IMR-90 (cell line): ENCODE measurements around the gene ZC3H7B. TPM values are rescaled to one million over a fixed set of nuclear protein-coding genes. Genes with fewer than 3 reads are reported as not detected.

ENCODE experiments used
- ATAC-seq: fragments of 200-7000 bp; cut with Tn5 transposase; 2 replicates; pipeline ENCODE4 v1.9.1; 2020; ENCODE audit warnings: low read depth, mild to moderate bottlenecking, moderate library complexity
- BruUV-seq: library from RNA; stranded (reverse); fragments of 400-500 nt; replicated peaks from 2 replicates; lab custom pipeline; 2021; lab: Mats Ljungman, UMichigan
- CTCF ChIA-PET: fragments of 300-600 bp; formaldehyde crosslinking; extraction: SDS; loops from one replicate; lab custom pipeline; 2021; ENCODE audit warnings: antibody characterized with exemption; lab: Yijun Ruan, JAX
- POLR2A ChIA-PET: fragments of 300-600 bp; sonication (Branson Sonifier 250); formaldehyde crosslinking; loops from one replicate; lab custom pipeline; 2022; ENCODE audit warnings: antibody characterized with exemption; ENCODE audit not compliant: unreplicated experiment; lab: Charles Lee
- DNase-seq: peaks from one replicate; pipeline ENCODE4 v3.0.0; 2013
- H2AFZ ChIP-seq: replicated peaks from 2 replicates; pipeline ENCODE3; 2013; ENCODE audit warnings: low read length, mild to moderate bottlenecking; ENCODE audit not compliant: poor library complexity
- H2AK5ac ChIP-seq: 2 replicates; pipeline ENCODE4 v1.6.1; 2013; ENCODE audit warnings: low read depth, low read length, inconsistent platforms
- H2AK9ac ChIP-seq: replicated peaks from 2 replicates; pipeline ENCODE3; 2013; ENCODE audit warnings: mild to moderate bottlenecking, low read depth, low read length, moderate library complexity; ENCODE audit not compliant: poor library complexity
- H2BK120ac ChIP-seq: 2 replicates; pipeline ENCODE4 v1.6.1; 2013; ENCODE audit warnings: low read depth, low read length, inconsistent platforms
- H2BK15ac ChIP-seq: 3 replicates; pipeline ENCODE4 v1.6.1; 2013; ENCODE audit warnings: low read depth, low read length, inconsistent platforms
- H2BK20ac ChIP-seq: 2 replicates; pipeline ENCODE4 v1.6.1; 2013; ENCODE audit warnings: low read depth, mild to moderate bottlenecking, inconsistent platforms, low read length, moderate library complexity
- H2BK5ac ChIP-seq: 2 replicates; pipeline ENCODE4 v1.6.1; 2013; ENCODE audit warnings: mild to moderate bottlenecking, low read depth, low read length, inconsistent platforms; ENCODE audit not compliant: poor library complexity, severe bottlenecking
- H3K14ac ChIP-seq: replicated peaks from 2 replicates; pipeline ENCODE4 v1.6.1; 2013; ENCODE audit warnings: low read depth, low read length, inconsistent platforms
- H3K18ac ChIP-seq: 2 replicates; pipeline ENCODE4 v1.6.1; 2013; ENCODE audit warnings: low read depth, low read length, control low read depth
- H3K23ac ChIP-seq: 2 replicates; pipeline ENCODE4 v1.6.1; 2013; ENCODE audit warnings: low read depth, low read length, inconsistent platforms
- H3K27ac ChIP-seq: 2 replicates; pipeline ENCODE4 v1.5.1; 2013; ENCODE audit warnings: mild to moderate bottlenecking, control low read depth, low read length; ENCODE audit not compliant: insufficient read depth
- H3K27me3 ChIP-seq: 2 replicates; pipeline ENCODE4 v1.6.1; 2013; ENCODE audit warnings: low read length; ENCODE audit not compliant: control insufficient read depth, insufficient read depth
- H3K36me3 ChIP-seq: 2 replicates; pipeline ENCODE4 v1.6.1; 2013; ENCODE audit warnings: low read length, mixed read lengths; ENCODE audit not compliant: control insufficient read depth, insufficient read depth
- H3K4ac ChIP-seq: 2 replicates; pipeline ENCODE4 v1.6.1; 2013; ENCODE audit warnings: low read depth, low read length, inconsistent platforms
- H3K4me1 ChIP-seq: 2 replicates; pipeline ENCODE4 v1.6.1; 2013; ENCODE audit warnings: low read length, mixed read lengths; ENCODE audit not compliant: control insufficient read depth, insufficient read depth
- H3K4me2 ChIP-seq: 2 replicates; pipeline ENCODE4 v1.6.1; 2013; ENCODE audit warnings: low read depth, mild to moderate bottlenecking, control low read depth, low read length, moderate library complexity
- H3K4me3 ChIP-seq: 2 replicates; pipeline ENCODE4 v1.5.1; 2013; ENCODE audit warnings: low read depth, mild to moderate bottlenecking, control low read depth, low read length, moderate library complexity; ENCODE audit not compliant: insufficient read depth
- H3K56ac ChIP-seq: 2 replicates; pipeline ENCODE4 v1.6.1; 2013; ENCODE audit warnings: low read length, inconsistent platforms; ENCODE audit not compliant: insufficient read depth; ENCODE audit errors: extremely low read depth
- H3K79me1 ChIP-seq, 2 experiments: 2 replicates each; pipeline ENCODE4 v1.6.1; 2013; ENCODE audit warnings: low read length in 2 of 2, inconsistent platforms in 1 of 2, low read depth in 1 of 2
- H3K9ac ChIP-seq: 2 replicates; pipeline ENCODE4 v1.6.1; 2013; ENCODE audit warnings: low read depth, low read length, control low read depth
- H3K9me1 ChIP-seq: 2 replicates; pipeline ENCODE4 v1.6.1; 2013; ENCODE audit warnings: low read length, inconsistent platforms; ENCODE audit not compliant: insufficient read depth
- H3K9me3 ChIP-seq: 2 replicates; pipeline ENCODE4 v1.6.1; 2013; ENCODE audit warnings: low read length; ENCODE audit not compliant: control insufficient read depth, insufficient read depth
- H4K20me1 ChIP-seq: 2 replicates; pipeline ENCODE4 v1.6.1; 2013; ENCODE audit warnings: low read length, inconsistent platforms; ENCODE audit not compliant: insufficient read depth
- H4K5ac ChIP-seq: 2 replicates; pipeline ENCODE4 v1.6.1; 2013; ENCODE audit warnings: mild to moderate bottlenecking, low read depth, low read length, control low read depth
- H4K8ac ChIP-seq, 2 experiments: 2 replicates each; pipeline ENCODE4 v1.6.1; 2013; ENCODE audit warnings: low read depth in 2 of 2, low read length in 2 of 2, control low read depth in 1 of 2, inconsistent platforms in 1 of 2
- H4K91ac ChIP-seq: 2 replicates; pipeline ENCODE4 v1.6.1; 2013; ENCODE audit warnings: low read depth, low read length, inconsistent platforms; ENCODE audit not compliant: insufficient read depth
- BHLHE40 ChIP-seq: fragments of 150-350 bp; IDR thresholded peaks from 2 replicates; pipeline ENCODE4 v1.6.1; 2016; ENCODE audit warnings: mild to moderate bottlenecking, low read depth, low read length
- CEBPB ChIP-seq: IDR thresholded peaks from 2 replicates; pipeline ENCODE4 v1.6.1; 2012; ENCODE audit warnings: low read depth, low read length, improper control_type of control experiment
- CHD1 ChIP-seq: IDR thresholded peaks from 2 replicates; pipeline ENCODE4 v1.6.1; 2012; ENCODE audit warnings: low read depth, low read length, improper control_type of control experiment
- MAFK ChIP-seq: IDR thresholded peaks from 2 replicates; pipeline ENCODE4 v1.6.1; 2012; ENCODE audit warnings: low read depth, low read length, improper control_type of control experiment
- MAZ ChIP-seq: IDR thresholded peaks from 2 replicates; pipeline ENCODE4 v1.6.1; 2012; ENCODE audit warnings: low read depth, mild to moderate bottlenecking, low read length, improper control_type of control experiment, moderate library complexity, borderline replicate concordance
- MXI1 ChIP-seq: IDR thresholded peaks from 2 replicates; pipeline ENCODE4 v1.6.1; 2012; ENCODE audit warnings: low read depth, mild to moderate bottlenecking, low read length, moderate library complexity, borderline replicate concordance
- NFE2L2 ChIP-seq: fragments of 150-350 bp; IDR thresholded peaks from 2 replicates; pipeline ENCODE4 v1.6.1; 2016; ENCODE audit warnings: low read depth, mild to moderate bottlenecking, low read length
- POLR2A ChIP-seq: IDR thresholded peaks from 2 replicates; pipeline ENCODE4 v1.6.1; 2012; ENCODE audit warnings: mild to moderate bottlenecking, low read depth, low read length
- RCOR1 ChIP-seq: IDR thresholded peaks from 2 replicates; pipeline ENCODE4 v1.6.1; 2012; ENCODE audit warnings: mild to moderate bottlenecking, low read length, improper control_type of control experiment; ENCODE audit not compliant: insufficient replicate concordance
- RFX5 ChIP-seq: IDR thresholded peaks from 2 replicates; pipeline ENCODE4 v1.8.0; 2012; ENCODE audit warnings: low read depth, mild to moderate bottlenecking, low read length, moderate library complexity
- SMC3 ChIP-seq: fragments of 150-350 bp; IDR thresholded peaks from 2 replicates; pipeline ENCODE4 v1.6.1; 2016; ENCODE audit warnings: low read depth, mild to moderate bottlenecking, antibody characterized with exemption, low read length, moderate library complexity
- USF2 ChIP-seq: fragments of 150-350 bp; IDR thresholded peaks from 2 replicates; pipeline ENCODE4 v1.6.1; 2017; ENCODE audit warnings: mild to moderate bottlenecking, antibody characterized with exemption, low read length, low read depth
- WGBS, 2 experiments: methylation state at CpG; one replicate each; pipeline versions ENCODE4 v1.1.5 to v1.1.7; 2013; ENCODE audit warnings: missing lambda C conversion rate in 2 of 2; ENCODE audit not compliant: insufficient read length in 1 of 2; ENCODE audit errors: extremely low coverage in 2 of 2; 5-methylcytosine and 5-hydroxymethylcytosine counted together
- dilution Hi-C: fragments of 300-500 bp; cut with HindIII; formaldehyde crosslinking; loops from one replicate; pipeline ENCODE4 v1.14.3; 2018; ENCODE audit warnings: low sequenced_read_pairs; ENCODE audit not compliant: unreplicated experiment
- in situ Hi-C: fragments of 300-500 bp; cut with MboI; formaldehyde crosslinking; loops from 3 replicates; pipeline ENCODE4 v1.14.3; 2019; ENCODE audit warnings: low sequenced_read_pairs, inconsistent platforms, mixed read lengths
- intact Hi-C: fragments of 100-400 bp; cut with micrococcal nuclease; formaldehyde crosslinking; loops from 2 replicates; pipeline ENCODE4 v1.10.0; 2022
- polyA plus RNA-seq, 3 experiments: library from polyadenylated mRNA; depleted of rRNA; stranded (reverse); fragments of >200 nt; gene quantifications; 2 replicates each; pipeline ENCODE4 v1.2.3, GENCODE V29; 2012; ENCODE audit warnings: low replicate concordance in 1 of 3
- total RNA-seq: library from RNA; depleted of rRNA; stranded (reverse); fragments of >200 nt; gene quantifications from 2 replicates; pipeline ENCODE4 v1.2.3, GENCODE V29; 2012
- TF ChIP-seq, protein P1 (sequence below): conservative IDR thresholded peaks from 2 replicates; pipeline ENCODE4 v1.5.1; 2012; ENCODE audit warnings: mild to moderate bottlenecking, low read depth, low read length, improper control_type of control experiment
- TF ChIP-seq, protein P2 (sequence below): fragments of 150-350 bp; IDR thresholded peaks from 2 replicates; pipeline ENCODE4 v1.6.1; 2016; ENCODE audit warnings: low read depth, mild to moderate bottlenecking, low read length, moderate library complexity, borderline replicate concordance

ZC3H7B gene
- total and polyA plus RNA-seq, 2 of the 4 experiments (the other 2 are of a cell fraction): 37.6 to 72.3 TPM

DNA sequence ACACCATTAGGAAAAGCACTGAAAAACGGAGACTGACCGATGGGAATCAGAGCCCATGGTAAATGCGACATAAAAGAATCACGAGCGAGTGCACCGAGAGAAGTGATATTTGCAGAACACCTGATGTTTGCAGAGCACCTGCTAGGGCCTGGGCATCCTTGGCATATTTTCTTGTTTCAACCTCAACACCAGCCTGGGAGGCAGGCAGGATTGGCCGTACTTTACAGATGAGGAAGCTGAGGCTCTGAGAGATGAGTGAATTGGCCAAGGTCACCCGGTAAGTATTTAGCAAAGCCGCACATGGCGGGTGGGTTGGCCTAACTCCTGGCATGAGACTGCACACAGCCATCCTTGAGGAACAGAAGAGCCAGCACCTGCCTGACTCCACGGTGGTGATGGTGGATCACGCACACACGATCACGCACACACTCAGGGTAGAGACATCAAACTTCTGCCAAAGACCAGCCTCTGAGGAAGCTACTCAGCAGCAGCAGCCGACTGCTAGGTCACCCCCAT, 39.0 kb upstream of the ZC3H7B start:
- Histone ChIP-seq H3K36me3 (peaks cover 76% of the 10 kb centered on the region), H3K56ac (no peak overlapping the region), H2BK20ac (no peak overlapping the region), H4K91ac (no peak overlapping the region), H3K4me2 (no peak overlapping the region), H3K4me1 (peaks cover 2% of the 10 kb centered on the region; the same call in 1 of the 2 replicates), H3K9ac (no peak overlapping the region), H2AK9ac (no peak overlapping the region), H3K4ac (no peak overlapping the region), H3K23ac (0 out of 2 replicates have a peak overlapping the region, but pooled peaks have one; percentile 31), H2BK15ac (no peak overlapping the region), H2BK5ac (no peak overlapping the region), H3K18ac (no peak overlapping the region), H3K79me1 (peaks cover 51 to 83% of the 10 kb centered on the region in 2 experiments), H3K14ac (no peak overlapping the region), H2AK5ac (no peak overlapping the region), H4K8ac (no peak overlapping the region), H3K9me1 (peaks cover 25% of the 10 kb centered on the region), H3K4me3 (no peak overlapping the region), H4K20me1 (peaks cover 35% of the 10 kb centered on the region), H4K5ac (no peak overlapping the region), H2BK120ac (no peak overlapping the region), H2AFZ (no peak overlapping the region), H3K9me3 (no peaks in the 10 kb centered on the region), H3K27me3 (no peaks in the 10 kb centered on the region), H3K27ac (no peak overlapping the region)
- no peak for ATAC-seq
- no peak for DNase-seq
- dilution Hi-C loops (no loop called here), intact Hi-C loops (no loop called here), in situ Hi-C loops (no loop called here)
- BruUV-seq: no TSS peak
- ChIA-PET CTCF (no interaction called here), POLR2A (no interaction called here)
- WGBS, 2 experiments: 100% methylated on average over 8 of the region's 15 CpGs; no CpG with 5 or more reads in 1 of the 2 experiments
- no peak for TF ChIP-seq SMC3
- TF ChIP-seq BHLHE40: no peak
- TF ChIP-seq MAFK: no peak
- TF ChIP-seq NFE2L2: no peak
- TF ChIP-seq RFX5: no peak
- TF ChIP-seq USF2: no peak
- TF ChIP-seq, protein P1, sequence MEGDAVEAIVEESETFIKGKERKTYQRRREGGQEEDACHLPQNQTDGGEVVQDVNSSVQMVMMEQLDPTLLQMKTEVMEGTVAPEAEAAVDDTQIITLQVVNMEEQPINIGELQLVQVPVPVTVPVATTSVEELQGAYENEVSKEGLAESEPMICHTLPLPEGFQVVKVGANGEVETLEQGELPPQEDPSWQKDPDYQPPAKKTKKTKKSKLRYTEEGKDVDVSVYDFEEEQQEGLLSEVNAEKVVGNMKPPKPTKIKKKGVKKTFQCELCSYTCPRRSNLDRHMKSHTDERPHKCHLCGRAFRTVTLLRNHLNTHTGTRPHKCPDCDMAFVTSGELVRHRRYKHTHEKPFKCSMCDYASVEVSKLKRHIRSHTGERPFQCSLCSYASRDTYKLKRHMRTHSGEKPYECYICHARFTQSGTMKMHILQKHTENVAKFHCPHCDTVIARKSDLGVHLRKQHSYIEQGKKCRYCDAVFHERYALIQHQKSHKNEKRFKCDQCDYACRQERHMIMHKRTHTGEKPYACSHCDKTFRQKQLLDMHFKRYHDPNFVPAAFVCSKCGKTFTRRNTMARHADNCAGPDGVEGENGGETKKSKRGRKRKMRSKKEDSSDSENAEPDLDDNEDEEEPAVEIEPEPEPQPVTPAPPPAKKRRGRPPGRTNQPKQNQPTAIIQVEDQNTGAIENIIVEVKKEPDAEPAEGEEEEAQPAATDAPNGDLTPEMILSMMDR: no peak
- no peak for TF ChIP-seq MAZ
- no peak for TF ChIP-seq RCOR1
- TF ChIP-seq MXI1: no peak
- no peak for TF ChIP-seq CEBPB
- TF ChIP-seq POLR2A: no peak
- TF ChIP-seq, protein P2, sequence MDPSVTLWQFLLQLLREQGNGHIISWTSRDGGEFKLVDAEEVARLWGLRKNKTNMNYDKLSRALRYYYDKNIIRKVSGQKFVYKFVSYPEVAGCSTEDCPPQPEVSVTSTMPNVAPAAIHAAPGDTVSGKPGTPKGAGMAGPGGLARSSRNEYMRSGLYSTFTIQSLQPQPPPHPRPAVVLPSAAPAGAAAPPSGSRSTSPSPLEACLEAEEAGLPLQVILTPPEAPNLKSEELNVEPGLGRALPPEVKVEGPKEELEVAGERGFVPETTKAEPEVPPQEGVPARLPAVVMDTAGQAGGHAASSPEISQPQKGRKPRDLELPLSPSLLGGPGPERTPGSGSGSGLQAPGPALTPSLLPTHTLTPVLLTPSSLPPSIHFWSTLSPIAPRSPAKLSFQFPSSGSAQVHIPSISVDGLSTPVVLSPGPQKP: no peak
- TF ChIP-seq CHD1: no peak
